Esophagus muscularis mucosa (tissue), 3 donors: ENCODE results near the gene SLC2A13.

ENCODE experiments used
- CTCF ChIP-seq, 3 experiments: fragments of 200-600 bp in 2 of 3; fragments of 450-650 bp in 1 of 3; sonication (generic) in 2 of 3; IDR thresholded peaks; one replicate each; pipeline ENCODE4 v1.5.1; 2017 to 2019; ENCODE audit warnings: antibody characterized with exemption in 3 of 3, mild to moderate bottlenecking in 2 of 3, moderate library complexity in 1 of 3
- POLR2AphosphoS5 ChIP-seq, 2 donors: sonication (generic); formaldehyde crosslinking; IDR thresholded peaks; one replicate each; pipeline ENCODE4 v1.6.1; 2017; ENCODE audit warnings: antibody characterized with exemption in 2 of 2

GRCh38 chr12:39743655-39744054 lies 362.2 kb downstream of the SLC2A13 start:
- TF ChIP-seq CTCF (IDR thresholded peaks at IDR 0.05), result no peak
- TF ChIP-seq POLR2AphosphoS5 (IDR thresholded peaks at IDR 0.05), result no peak
